Endothelial cell of umbilical vein (primary cell): ENCODE results near the gene CDH15. TPM values are rescaled to one million over a fixed set of nuclear protein-coding genes. Genes with fewer than 3 reads are reported as not detected.

Source experiments
- BruUV-seq: library from RNA; stranded (reverse); fragments of 400-500 nt; replicated peaks from 2 replicates; lab custom pipeline; 2021; lab: Mats Ljungman, UMichigan
- CTCF ChIA-PET: fragments of 300-600, 350-600 bp; sonication (Branson Sonifier 250); formaldehyde crosslinking; loops from one replicate; lab custom pipeline; 2021; ENCODE audit warnings: antibody characterized with exemption, inconsistent platforms; lab: Charles Lee
- POLR2A ChIA-PET: fragments of 300-600, 350-600 bp; sonication (Branson Sonifier 250); formaldehyde crosslinking; loops from one replicate; lab custom pipeline; 2021; ENCODE audit warnings: antibody characterized with exemption, inconsistent platforms; lab: Charles Lee
- DNase-seq: peaks from one replicate; pipeline ENCODE4 v3.0.0-alpha.2; 2011; ENCODE audit warnings: low read depth, low spot score
- FAIRE-seq: peaks from 2 replicates; lab custom pipeline; 2011; peaks lifted over from hg19 to GRCh38; lab: Jason Lieb, UNC
- H2AFZ ChIP-seq: 2 replicates; pipeline ENCODE4 v1.6.0; 2012; ENCODE audit warnings: low read depth, low read length, control low read depth, inconsistent platforms
- H3K27ac ChIP-seq: 2 replicates; pipeline ENCODE4 v1.5.1; 2011; ENCODE audit warnings: low read depth, mild to moderate bottlenecking, control low read depth, low read length, moderate library complexity; ENCODE audit not compliant: insufficient read depth
- H3K27me3 ChIP-seq, 2 experiments: 2 replicates each; pipeline versions ENCODE4 v1.6.0 to v1.6.1; 2011; ENCODE audit warnings: low read length in 2 of 2, mixed read lengths in 1 of 2; ENCODE audit not compliant: control insufficient read depth in 2 of 2, insufficient read depth in 2 of 2
- H3K36me3 ChIP-seq, 2 experiments: 2 replicates in 1 of 2; 3 replicates in 1 of 2; pipeline ENCODE4 v1.5.1; 2011; ENCODE audit warnings: low read length in 2 of 2, mild to moderate bottlenecking in 1 of 2, moderate library complexity in 1 of 2; ENCODE audit not compliant: control insufficient read depth in 2 of 2, insufficient read depth in 2 of 2; ENCODE audit errors: extremely low read depth in 1 of 2
- H3K4me1 ChIP-seq: 3 replicates; pipeline ENCODE4 v1.5.1; 2011; ENCODE audit warnings: mild to moderate bottlenecking, low read length; ENCODE audit not compliant: control insufficient read depth, insufficient read depth; ENCODE audit errors: extremely low read depth
- H3K4me2 ChIP-seq: 2 replicates; pipeline ENCODE4 v1.6.1; 2011; ENCODE audit warnings: low read length, control low read depth, mixed read lengths; ENCODE audit not compliant: insufficient read depth
- H3K4me3 ChIP-seq, 3 experiments: fragments of 200-600 bp in 1 of 3; sonication (generic), shearing (Covaris generic) in 1 of 3; replicated peaks in 1 of 3; 2 replicates each; pipeline ENCODE4 v1.5.1; 2011 to 2016; ENCODE audit warnings: control low read depth in 3 of 3, low read length in 3 of 3, mild to moderate bottlenecking in 2 of 3, inconsistent platforms in 1 of 3, low read depth in 1 of 3, moderate library complexity in 1 of 3; ENCODE audit not compliant: insufficient read depth in 1 of 3
- H3K79me2 ChIP-seq: 2 replicates; pipeline ENCODE4 v1.6.0; 2012; ENCODE audit warnings: low read length, inconsistent platforms; ENCODE audit not compliant: control insufficient read depth, insufficient read depth
- H3K9ac ChIP-seq: replicated peaks from 2 replicates; pipeline ENCODE3; 2011; ENCODE audit warnings: low read length, control low read depth; ENCODE audit not compliant: insufficient read depth; ENCODE audit errors: extremely low read depth
- H3K9me1 ChIP-seq: replicated peaks from 3 replicates; pipeline ENCODE4 v1.6.0; 2011; ENCODE audit warnings: mild to moderate bottlenecking, low read length; ENCODE audit not compliant: control insufficient read depth, insufficient read depth; ENCODE audit errors: extremely low read depth
- H3K9me3 ChIP-seq: replicated peaks from 2 replicates; pipeline ENCODE4 v1.5.1; 2012; ENCODE audit warnings: low read length, inconsistent platforms; ENCODE audit not compliant: control insufficient read depth, insufficient read depth
- H4K20me1 ChIP-seq: replicated peaks from 2 replicates; pipeline ENCODE3; 2011; ENCODE audit warnings: mild to moderate bottlenecking, low read length; ENCODE audit not compliant: control insufficient read depth, insufficient read depth; ENCODE audit errors: extremely low read depth
- CTCF ChIP-seq, 2 donors: IDR thresholded peaks; 1 replicate in 1 of 2; 2 replicates in 1 of 2; pipeline ENCODE4 v1.5.1; 2011; ENCODE audit warnings: low read length in 2 of 2, mild to moderate bottlenecking in 2 of 2, moderate library complexity in 2 of 2, control low read depth in 1 of 2, inconsistent platforms in 1 of 2, low read depth in 1 of 2; ENCODE audit not compliant: insufficient read depth in 1 of 2; ENCODE audit errors: extremely low read depth in 1 of 2
- EZH2 ChIP-seq: IDR thresholded peaks from 2 replicates; pipeline ENCODE4 v1.6.1; 2012; ENCODE audit warnings: borderline replicate concordance, low read depth, mild to moderate bottlenecking, moderate library complexity, low read length, inconsistent platforms; ENCODE audit not compliant: severe bottlenecking
- FOS ChIP-seq: IDR thresholded peaks from 2 replicates; pipeline ENCODE4 v1.6.1; 2011; ENCODE audit warnings: mild to moderate bottlenecking, low read length, moderate library complexity, borderline replicate concordance; ENCODE audit not compliant: insufficient read depth
- GATA2 ChIP-seq: IDR thresholded peaks from 2 replicates; pipeline ENCODE4 v1.7.0; 2011; ENCODE audit warnings: low read depth, mild to moderate bottlenecking, moderate library complexity, mixed read lengths, low read length; ENCODE audit not compliant: insufficient read length, insufficient read depth
- JUN ChIP-seq: IDR thresholded peaks from 2 replicates; pipeline ENCODE4 v1.6.1; 2011; ENCODE audit warnings: borderline replicate concordance, low read depth; ENCODE audit not compliant: insufficient read length, insufficient read depth
- MAX ChIP-seq: IDR thresholded peaks from 2 replicates; pipeline ENCODE4 v1.6.1; 2011; ENCODE audit not compliant: insufficient read depth, insufficient read length
- MYC ChIP-seq: IDR thresholded peaks from one replicate; pipeline ENCODE4 v1.6.1; 2011; ENCODE audit warnings: mild to moderate bottlenecking, low read depth, low read length
- POLR2A ChIP-seq: IDR thresholded peaks from 2 replicates; pipeline ENCODE4 v1.6.1; 2012; ENCODE audit warnings: low read depth, mild to moderate bottlenecking, control low read depth, low read length
- POLR2AphosphoS5 ChIP-seq: IDR thresholded peaks from 2 replicates; pipeline ENCODE4 v1.6.1; 2012; ENCODE audit warnings: low read depth, mild to moderate bottlenecking, control low read depth, low read length, moderate library complexity; ENCODE audit not compliant: insufficient read depth
- dilution Hi-C: fragments of 300-500 bp; cut with MboI; formaldehyde crosslinking; loops from one replicate; pipeline ENCODE4 v1.15.0; 2019; ENCODE audit warnings: low sequenced_read_pairs; ENCODE audit not compliant: extremely low pct_ligation_motif_present
- intact Hi-C: fragments of 100-400 bp; cut with micrococcal nuclease; formaldehyde crosslinking; loops from one replicate; pipeline ENCODE4 v1.10.0; 2022
- polyA plus RNA-seq, 4 experiments: library from polyadenylated mRNA; depleted of rRNA in 3 of 4; stranded (reverse) in 3 of 4; unstranded in 1 of 4; fragments of >200 nt; gene quantifications; 2 replicates each; pipeline versions ENCODE4 v1.2.1 to v1.2.3, GENCODE V29; 2011 to 2012; ENCODE audit warnings: missing spikeins in 1 of 4
- total RNA-seq: library from RNA; stranded (reverse); gene quantifications from 2 replicates; pipeline ENCODE4 v1.2.3, GENCODE V29; 2021

CDH15 gene
- total and polyA plus RNA-seq, 2 donors (not counting 3 experiments of a cell fraction or from before 2014, with no cell fraction given), result 0.44 TPM; not detected in 1

- TF ChIP-seq MAX (no peak), JUN (no peak), POLR2A (no peak), CTCF (IDR thresholded peaks at IDR 0.05; ENCODE audit: extremely low read depth in 1 of 2, insufficient read depth in 1 of 2, low read depth in 1 of 2, low read length in 2 of 2) (no peak), FOS (no peak), MYC (no peak), POLR2AphosphoS5 (no peak), GATA2 (no peak), EZH2 (no peak)
- BruUV-seq, result no TSS peak
- no peak for FAIRE-seq
These were observed 26.0 kb upstream of the CDH15 start for GRCh38 chr16:89145406-89146161.

More at GRCh38 chr16:89145406-89146161, 26.0 kb upstream of the CDH15 start:
- ChIA-PET CTCF (no interaction called here), POLR2A (no interaction called here)
- no peak overlapping the region for H2AFZ ChIP-seq
- H3K4me2 ChIP-seq, result no peak overlapping the region
- no peak overlapping the region for H3K27ac ChIP-seq
- no peaks in the 10 kb centered on the region for H3K9me1 ChIP-seq
- intact Hi-C loops, result no loop called here
- no peaks in the 10 kb centered on the region for H3K79me2 ChIP-seq
- H3K4me1 ChIP-seq, result no peaks in the 10 kb centered on the region
- no peaks in the 10 kb centered on the region for H3K27me3 ChIP-seq
- H3K36me3 ChIP-seq, result peaks cover 0 to 9% of the 10 kb centered on the region in 2 experiments
- no peak overlapping the region for H3K4me3 ChIP-seq
- H3K9ac ChIP-seq, result no peak overlapping the region
- dilution Hi-C loops, result loop anchor here (25.0 kb wide), 1 partner anchor 183 kb away; no protein-coding TSS in a partner anchor
- no peaks in the 10 kb centered on the region for H3K9me3 ChIP-seq
- H4K20me1 ChIP-seq, result no peaks in the 10 kb centered on the region
- DNase-seq, result no peak
